ENCODE measurements around the gene COBL. TPM values are rescaled to one million over a fixed set of nuclear protein-coding genes. Genes with fewer than 3 reads are reported as not detected.
A peak's percentile ranks its signal among the peaks of the same experiment; 100 is the strongest.

Gene COBL
- total RNA-seq, 2 donors from 2014 or later, result 66.1 to 75.7 TPM

DNA sequence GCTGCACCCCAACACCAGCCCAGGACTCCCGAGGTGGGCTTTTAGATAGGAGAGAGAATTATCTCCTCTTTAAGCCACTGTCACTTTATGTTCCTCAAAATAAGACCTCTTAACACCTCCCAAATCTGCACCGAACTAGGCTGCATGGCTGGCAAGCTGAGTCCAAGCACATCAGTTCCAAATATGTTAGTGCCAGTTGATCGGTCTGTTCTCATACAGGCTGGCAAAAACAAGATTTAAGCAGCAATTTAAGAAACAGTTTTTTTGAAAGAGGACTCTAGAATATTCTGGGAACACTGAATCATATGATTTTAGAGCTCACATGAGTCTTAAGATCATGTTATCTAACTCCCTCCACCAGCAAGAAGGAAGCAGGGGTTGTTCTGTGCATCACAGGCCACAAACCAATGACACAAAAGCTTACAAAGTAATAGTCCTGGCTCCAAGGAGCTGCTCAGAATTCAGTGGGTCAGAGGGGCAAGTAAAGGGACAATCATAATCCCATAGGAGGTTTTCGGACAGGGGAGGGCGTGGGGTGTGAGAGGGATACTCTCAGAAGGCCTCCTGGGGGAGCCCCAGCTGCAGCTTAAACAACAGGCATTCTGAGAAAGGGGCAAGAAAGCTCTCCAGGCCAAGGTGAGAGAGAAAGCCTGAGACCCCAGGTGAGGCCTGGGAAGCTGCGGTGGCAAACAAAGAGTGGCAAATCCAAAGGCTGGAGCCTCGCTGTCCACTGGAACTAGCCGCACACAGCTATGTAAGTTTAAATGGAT is 7.1 kb downstream of the COBL start:
- no peak for DNase-seq
- no peak for ATAC-seq
- intact Hi-C loops (cut with DNase I, micrococcal nuclease), result loop anchor here in 1 of 2 donors (10.0 kb wide), 1 partner anchor 55 kb away; no protein-coding TSS in a partner anchor

DNA sequence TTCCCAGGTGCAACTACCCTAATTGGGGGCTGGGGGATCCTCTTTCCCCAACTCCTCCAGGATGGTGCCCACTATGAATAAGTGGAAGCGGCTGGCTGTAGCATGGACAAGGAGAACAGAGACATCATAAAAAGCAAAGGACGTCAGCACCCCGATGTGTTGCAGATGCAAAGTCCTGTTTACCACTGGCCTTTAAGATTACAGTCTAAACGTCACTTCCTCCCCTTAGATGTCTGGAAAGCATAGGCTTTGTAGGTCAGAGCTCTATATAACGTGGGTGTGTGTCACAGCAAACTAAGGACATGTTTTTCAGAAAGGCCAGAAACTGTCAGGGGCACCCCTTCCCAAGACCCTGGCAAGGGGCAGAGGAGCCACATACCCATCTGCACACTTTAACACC is 7.9 kb downstream of the COBL start:
- DNase-seq (no peak), ATAC-seq (peak; percentile 60)
- intact Hi-C loops (cut with DNase I, micrococcal nuclease), result loop anchor here in 1 of 2 donors (10.0 kb wide), 1 partner anchor 56 kb away; no protein-coding TSS in a partner anchor

- no peak for ATAC-seq
- intact Hi-C loops (cut with DNase I, micrococcal nuclease), result loop anchor here in 1 of 2 donors (10.0 kb wide), 1 partner anchor 57 kb away; no protein-coding TSS in a partner anchor
- DNase-seq, result no peak
Measured at GRCh38 chr7:51308265-51308664, 8.3 kb downstream of the COBL start.

- ATAC-seq, result no peak
- no peak for DNase-seq
- intact Hi-C loops (cut with DNase I, micrococcal nuclease), result loop anchor here in 1 of 2 donors (10.0 kb wide), 1 partner anchor 57 kb away; no protein-coding TSS in a partner anchor
Measured at GRCh38 chr7:51307651-51308210, 8.9 kb downstream of the COBL start.

GRCh38 chr7:51306761-51307160 is 9.8 kb downstream of the COBL start:
- ATAC-seq, result no peak
- DNase-seq, result no peak
- intact Hi-C loops (cut with DNase I, micrococcal nuclease), result loop anchor here in 1 of 2 donors (10.0 kb wide), 1 partner anchor 58 kb away; no protein-coding TSS in a partner anchor

- DNase-seq (no peak), ATAC-seq (peak; percentile 26)
- intact Hi-C loops (cut with DNase I, micrococcal nuclease), result loop anchor here in 1 of 2 donors (10.0 kb wide), 1 partner anchor 60 kb away; no protein-coding TSS in a partner anchor
Measured at GRCh38 chr7:51304729-51305128, 11.9 kb downstream of the COBL start.

DNA sequence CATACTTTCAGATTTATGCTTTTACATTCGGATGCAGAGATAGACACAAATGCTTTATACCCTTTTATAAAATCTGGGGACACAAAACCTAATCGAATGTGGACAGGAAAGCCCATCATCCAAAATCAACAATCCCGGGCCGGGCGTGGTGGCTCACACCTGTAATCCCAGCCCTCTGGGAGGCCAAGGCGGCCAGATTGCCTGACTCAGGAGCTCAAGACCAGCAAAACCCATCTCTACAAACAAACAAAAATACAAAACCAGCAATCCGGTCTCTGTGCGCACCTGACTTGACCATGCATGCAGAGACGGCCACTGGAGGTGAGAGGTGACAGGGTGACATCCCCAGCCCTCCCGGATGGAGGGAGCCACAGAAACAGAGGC is 13.5 kb downstream of the COBL start:
- DNase-seq (no peak), ATAC-seq (no peak)
- intact Hi-C loops (cut with DNase I, micrococcal nuclease), result loop anchor here in 1 of 2 donors (10.0 kb wide), 1 partner anchor 62 kb away; no protein-coding TSS in a partner anchor

DNA sequence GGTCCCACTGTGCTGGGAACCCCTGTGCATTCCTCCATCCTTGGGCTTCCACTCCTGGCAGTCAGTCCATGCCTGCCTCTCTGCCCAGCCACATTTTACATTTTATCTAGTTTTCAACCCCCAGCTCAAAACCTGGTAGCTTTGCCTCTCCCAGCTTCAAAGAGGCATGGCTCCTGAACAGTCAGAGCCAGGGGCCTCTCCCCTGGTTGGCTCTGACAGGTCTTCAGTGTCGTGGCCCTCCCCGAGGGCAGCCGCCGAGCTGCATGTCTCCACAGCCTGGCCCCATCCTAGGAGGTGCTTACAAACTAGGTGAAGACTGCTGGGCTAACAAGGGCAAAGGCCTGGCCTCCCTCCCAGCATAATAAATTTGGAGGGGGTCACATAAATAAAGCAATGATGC is 14.8 kb downstream of the COBL start:
- no peak for ATAC-seq
- no peak for DNase-seq
- intact Hi-C loops (cut with DNase I, micrococcal nuclease), result loop anchor here in 1 of 2 donors (10.0 kb wide), 1 partner anchor 63 kb away; no protein-coding TSS in a partner anchor

DNA sequence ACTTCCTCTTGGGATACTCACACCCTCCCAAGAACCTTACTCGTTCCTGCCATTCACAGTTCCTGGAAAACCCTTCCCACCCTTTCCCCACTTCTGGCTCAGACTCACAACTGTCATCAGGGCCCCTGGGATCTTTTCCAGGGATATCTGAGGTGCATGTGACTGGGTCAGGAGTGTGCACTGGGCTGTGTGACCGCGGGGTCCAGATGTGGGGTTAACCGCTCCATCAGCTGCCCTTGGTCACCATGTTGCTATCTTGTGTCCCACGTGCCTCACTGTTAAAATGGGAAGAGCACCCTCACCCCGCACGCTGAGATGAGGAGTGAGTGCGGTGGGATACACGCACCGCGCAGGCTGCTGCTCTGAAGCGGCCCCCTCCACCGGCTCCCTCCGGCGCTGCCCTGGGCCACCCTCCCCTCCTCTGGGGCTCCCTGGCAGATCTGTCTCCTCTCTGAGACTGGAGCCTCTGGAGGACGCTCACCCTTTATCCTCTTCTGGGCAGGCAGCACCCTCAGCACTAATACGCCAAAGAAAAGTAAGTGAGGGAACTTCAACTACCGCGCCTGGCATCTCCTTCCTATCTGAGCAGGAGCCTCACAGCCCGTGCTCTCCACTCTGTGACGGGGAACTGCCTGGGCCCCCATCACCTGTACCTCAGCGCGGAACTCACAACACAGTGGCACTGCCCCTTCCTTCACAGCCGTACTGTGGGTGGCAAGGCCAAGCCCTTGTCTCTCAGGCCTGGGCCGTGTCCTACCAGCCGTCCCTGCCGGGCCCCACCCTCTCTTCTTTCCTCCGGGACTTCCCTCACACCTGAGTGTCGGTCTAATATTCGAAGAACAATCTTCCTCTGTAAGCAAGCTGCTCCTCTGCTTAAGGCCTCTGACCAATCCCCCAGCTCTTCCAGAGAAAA is 15.6 kb downstream of the COBL start:
- no peak for ATAC-seq
- intact Hi-C loops (cut with DNase I, micrococcal nuclease), result loop anchor here in 1 of 2 donors (10.0 kb wide), 1 partner anchor 64 kb away; no protein-coding TSS in a partner anchor
- DNase-seq, result no peak

DNA sequence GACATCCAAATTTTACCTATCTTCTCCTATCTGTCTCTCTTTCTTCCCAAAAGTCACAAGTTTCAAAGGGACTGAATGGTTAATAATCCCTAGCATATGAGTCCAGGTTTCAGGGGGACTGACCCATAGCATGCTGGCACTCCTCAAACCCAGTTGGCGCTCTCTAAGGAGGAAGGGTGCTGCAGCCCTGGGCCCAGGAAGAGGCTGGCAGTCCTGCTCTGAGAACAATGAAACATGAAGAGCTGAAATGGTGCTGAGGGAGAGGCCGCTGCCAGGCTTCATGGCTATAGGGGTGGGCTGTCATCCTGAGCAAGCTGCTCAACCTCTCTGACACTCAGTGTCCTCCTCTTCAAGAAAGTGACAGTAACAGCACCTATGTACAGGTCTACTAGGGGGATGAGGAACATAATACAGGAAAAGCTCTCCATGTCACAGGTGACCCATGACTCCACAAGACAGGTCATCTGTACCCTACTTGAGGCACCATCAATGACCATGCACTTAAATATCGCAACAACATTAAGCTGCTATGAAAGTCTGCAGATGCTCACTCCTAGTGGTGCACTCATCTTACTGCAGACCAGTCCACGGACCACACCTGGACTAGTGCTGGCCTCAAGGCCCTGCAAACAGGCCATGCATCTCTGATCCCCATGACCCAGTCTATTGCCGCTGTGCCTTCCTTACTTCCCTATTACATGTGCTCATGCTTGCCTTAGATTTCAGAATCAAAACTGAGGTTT is 17.0 kb downstream of the COBL start:
- intact Hi-C loops (cut with DNase I, micrococcal nuclease), result loop anchor here in 1 of 2 donors (10.0 kb wide), 1 partner anchor 65 kb away; no protein-coding TSS in a partner anchor
- DNase-seq, result no peak
- ATAC-seq, result no peak

DNA sequence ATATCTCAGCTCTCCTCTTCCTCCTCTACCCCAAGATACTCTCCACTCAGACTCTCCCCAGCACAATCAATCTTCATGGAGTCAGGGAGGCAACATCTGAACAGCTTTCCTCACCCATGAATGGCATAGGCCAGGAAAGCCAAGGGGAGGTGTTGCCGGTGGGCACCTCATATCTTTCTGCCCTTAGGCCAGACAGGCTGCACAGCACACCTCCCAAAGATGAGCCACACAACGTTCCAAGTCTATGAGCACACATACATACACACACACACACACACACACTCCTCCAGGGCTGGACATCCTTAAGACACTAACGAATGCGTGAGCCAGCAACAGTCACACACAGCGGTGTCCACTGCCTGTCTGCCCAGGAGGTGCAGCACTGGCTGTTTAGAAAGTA is 17.7 kb downstream of the COBL start:
- DNase-seq, result no peak
- ATAC-seq, result no peak
- intact Hi-C loops (cut with DNase I, micrococcal nuclease), result no loop called here

DNA sequence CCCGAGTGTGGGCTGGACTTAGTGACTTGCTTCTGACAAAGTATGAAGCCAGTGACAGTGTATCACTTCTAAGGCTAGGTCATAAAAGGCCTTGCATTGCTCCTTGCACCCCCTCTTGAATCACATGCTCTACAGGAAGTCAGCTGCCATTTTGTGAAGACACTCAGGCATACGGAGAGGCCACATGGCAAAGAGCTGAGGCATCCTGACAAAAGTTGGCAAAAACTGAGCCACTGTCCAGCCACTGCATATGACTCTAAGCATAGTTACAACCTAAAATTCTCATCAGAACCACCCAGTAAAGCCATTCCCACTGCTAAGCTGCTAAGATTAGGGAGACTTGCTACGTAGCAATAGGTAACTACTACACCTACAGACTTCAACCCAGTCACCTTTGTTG is 18.6 kb downstream of the COBL start:
- intact Hi-C loops (cut with DNase I, micrococcal nuclease), result no loop called here
- ATAC-seq (no peak), DNase-seq (no peak)

DNA sequence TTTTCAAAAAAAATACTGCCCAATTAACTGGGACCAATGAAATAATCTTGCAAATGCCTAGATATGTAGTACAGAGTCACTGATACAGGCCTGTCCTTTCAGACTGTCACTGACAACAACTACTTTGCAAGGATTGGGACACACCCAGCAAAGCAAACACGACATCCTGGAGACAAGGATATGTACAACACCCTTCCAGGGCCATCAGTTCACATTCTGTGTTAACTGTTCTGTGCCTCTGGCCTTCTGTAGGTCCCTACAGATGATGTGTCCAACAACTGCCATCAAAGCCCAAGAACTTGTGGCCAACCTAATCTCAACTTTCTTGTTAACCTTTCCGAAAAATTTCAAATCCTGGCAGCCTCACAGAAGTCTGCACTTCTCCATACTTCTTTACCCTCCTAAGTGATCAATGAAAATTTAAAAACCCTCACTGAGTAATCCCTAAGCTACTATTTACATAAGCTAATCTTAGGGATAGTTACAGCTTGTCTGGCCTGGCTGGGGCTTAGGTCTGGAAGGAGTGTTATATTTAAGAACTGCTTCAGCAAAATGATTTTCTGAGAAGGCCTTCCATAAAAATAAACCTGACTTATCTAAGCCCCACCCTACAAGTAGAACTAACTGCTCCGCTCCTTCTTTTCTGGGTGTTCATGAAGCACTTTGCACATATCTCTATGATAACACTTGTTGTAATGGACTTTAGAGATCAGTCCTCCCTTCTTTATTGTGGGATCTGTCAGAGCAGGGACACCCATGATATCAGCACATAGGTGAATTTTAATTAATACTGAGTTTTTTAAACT is 21.0 kb downstream of the COBL start:
- ATAC-seq (peak; percentile 86), DNase-seq (peak; percentile 60 to 77)
- intact Hi-C loops (cut with DNase I, micrococcal nuclease), result no loop called here

- DNase-seq, result no peak
- intact Hi-C loops (cut with DNase I, micrococcal nuclease), result no loop called here
- no peak for ATAC-seq
Measured at GRCh38 chr7:51292596-51292995, 24.0 kb downstream of the COBL start.

- ATAC-seq (peak; percentile 73), DNase-seq (peak; percentile 36 to 59)
- intact Hi-C loops (cut with DNase I, micrococcal nuclease), result no loop called here
Measured at GRCh38 chr7:51290702-51291540, 25.7 kb downstream of the COBL start.

DNA sequence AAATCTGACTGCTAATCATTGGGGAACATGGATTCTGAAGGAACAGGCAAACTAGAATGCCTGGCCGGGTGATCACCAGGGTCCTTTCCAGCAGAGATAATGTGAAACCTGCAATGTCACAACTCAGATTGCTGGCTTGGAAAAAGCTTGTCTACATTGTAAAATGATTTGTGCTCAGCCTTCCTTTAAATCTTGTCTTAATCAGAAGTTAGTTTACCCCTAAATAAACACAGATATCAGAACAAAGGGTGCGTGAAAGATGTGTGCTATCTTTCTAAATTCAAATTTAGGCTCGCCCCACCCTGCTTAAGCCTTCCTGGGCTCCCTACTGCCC is 26.3 kb downstream of the COBL start:
- intact Hi-C loops (cut with DNase I, micrococcal nuclease), result no loop called here
- DNase-seq, result no peak
- ATAC-seq, result no peak

Measured in left colon (tissue), 2 donors.